Osteoblast (primary cell): ENCODE measurements around the gene SARS1. TPM values are rescaled to one million over a fixed set of nuclear protein-coding genes. Genes with fewer than 3 reads are reported as not detected.

Experiments
- DNase-seq: peaks from one replicate; pipeline ENCODE4 v3.0.0; 2011; ENCODE audit warnings: low spot score, mixed read lengths; ENCODE audit not compliant: insufficient read length; ENCODE audit errors: missing footprints
- H2AFZ ChIP-seq: 2 replicates; pipeline ENCODE4 v1.6.0; 2011; ENCODE audit warnings: mild to moderate bottlenecking, low read length
- H3K27ac ChIP-seq: 2 replicates; pipeline ENCODE4 v1.5.1; 2011; ENCODE audit warnings: mild to moderate bottlenecking, low read depth, low read length, moderate library complexity
- H3K27me3 ChIP-seq: 2 replicates; pipeline ENCODE4 v1.6.0; 2012; ENCODE audit warnings: mild to moderate bottlenecking, control low read depth, inconsistent platforms, low read length, moderate library complexity; ENCODE audit not compliant: insufficient read depth
- H3K36me3 ChIP-seq: 2 replicates; pipeline ENCODE4 v1.5.1; 2011; ENCODE audit warnings: mild to moderate bottlenecking, low read length, control low read depth, moderate library complexity; ENCODE audit not compliant: insufficient read depth
- H3K4me1 ChIP-seq: 2 replicates; pipeline ENCODE4 v1.5.1; 2011; ENCODE audit warnings: mild to moderate bottlenecking, low read length, control low read depth, moderate library complexity; ENCODE audit not compliant: insufficient read depth
- H3K4me2 ChIP-seq: 2 replicates; pipeline ENCODE4 v1.6.0; 2011; ENCODE audit warnings: mild to moderate bottlenecking, low read length; ENCODE audit not compliant: insufficient read depth
- H3K4me3 ChIP-seq: fragments of 200-600 bp; sonication (generic); 3 replicates; pipeline ENCODE4 v1.5.1; 2012; ENCODE audit warnings: mild to moderate bottlenecking, low read length, inconsistent platforms; ENCODE audit not compliant: insufficient read depth
- H3K79me2 ChIP-seq: 2 replicates; pipeline ENCODE4 v1.6.0; 2012; ENCODE audit warnings: mild to moderate bottlenecking, low read length, control low read depth, inconsistent platforms; ENCODE audit not compliant: insufficient read depth
- H3K9me3 ChIP-seq: 2 replicates; pipeline ENCODE4 v1.5.1; 2011; ENCODE audit warnings: low read depth, low read length, control low read depth
- H4K20me1 ChIP-seq: 2 replicates; pipeline ENCODE4 v1.6.0; 2012; ENCODE audit warnings: mild to moderate bottlenecking, low read length, control low read depth; ENCODE audit not compliant: insufficient read depth
- total RNA-seq: library from RNA; depleted of rRNA; stranded (reverse); fragments of >200 nt; gene quantifications from 2 replicates; pipeline ENCODE4 v1.2.3, GENCODE V29; 2012
- TF ChIP-seq, protein P1 (sequence below): IDR thresholded peaks from 2 replicates; pipeline ENCODE4 v1.5.1; 2011; ENCODE audit warnings: mild to moderate bottlenecking, low read depth, low read length, moderate library complexity; ENCODE audit errors: extremely low read depth

The SARS1 gene
- total RNA-seq, 1 donor, result 392 TPM

DNA sequence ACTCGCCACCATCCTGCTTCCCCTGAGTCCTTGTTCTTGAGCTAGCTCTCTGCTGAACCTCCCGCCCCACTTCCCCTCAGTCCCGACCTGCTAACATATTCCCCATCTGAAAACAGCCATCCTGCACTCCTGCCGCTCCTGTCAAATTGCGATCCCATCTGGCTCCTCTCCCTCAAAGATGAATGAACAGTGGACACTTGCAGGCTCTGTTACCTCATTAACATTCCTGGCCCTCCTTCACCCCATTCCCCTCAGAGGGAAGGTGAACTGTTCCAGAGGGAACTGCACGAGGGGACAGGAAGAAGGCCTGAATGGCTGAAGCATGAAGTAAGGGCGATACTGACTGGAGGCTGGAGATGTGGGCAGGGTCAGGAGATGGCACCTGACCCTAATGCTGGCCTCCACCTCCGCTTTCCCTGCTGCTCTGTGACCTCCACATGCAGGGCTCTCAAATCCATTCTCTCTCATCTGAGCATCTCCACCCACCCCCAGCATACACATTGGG is 28.2 kb downstream of the SARS1 start:
- peak; percentile 45 for DNase-seq
- Histone ChIP-seq H3K27me3 (peaks cover 5% of the 10 kb centered on the region), H3K79me2 (no peaks in the 10 kb centered on the region), H3K36me3 (peaks cover 20% of the 10 kb centered on the region), H3K4me2 (no peak overlapping the region), H2AFZ (no peak overlapping the region), H3K4me3 (no peak overlapping the region), H3K9me3 (no peaks in the 10 kb centered on the region), H3K4me1 (peaks cover 20% of the 10 kb centered on the region), H3K27ac (no peak overlapping the region), H4K20me1 (peaks cover 7% of the 10 kb centered on the region)
- TF ChIP-seq, protein P1, sequence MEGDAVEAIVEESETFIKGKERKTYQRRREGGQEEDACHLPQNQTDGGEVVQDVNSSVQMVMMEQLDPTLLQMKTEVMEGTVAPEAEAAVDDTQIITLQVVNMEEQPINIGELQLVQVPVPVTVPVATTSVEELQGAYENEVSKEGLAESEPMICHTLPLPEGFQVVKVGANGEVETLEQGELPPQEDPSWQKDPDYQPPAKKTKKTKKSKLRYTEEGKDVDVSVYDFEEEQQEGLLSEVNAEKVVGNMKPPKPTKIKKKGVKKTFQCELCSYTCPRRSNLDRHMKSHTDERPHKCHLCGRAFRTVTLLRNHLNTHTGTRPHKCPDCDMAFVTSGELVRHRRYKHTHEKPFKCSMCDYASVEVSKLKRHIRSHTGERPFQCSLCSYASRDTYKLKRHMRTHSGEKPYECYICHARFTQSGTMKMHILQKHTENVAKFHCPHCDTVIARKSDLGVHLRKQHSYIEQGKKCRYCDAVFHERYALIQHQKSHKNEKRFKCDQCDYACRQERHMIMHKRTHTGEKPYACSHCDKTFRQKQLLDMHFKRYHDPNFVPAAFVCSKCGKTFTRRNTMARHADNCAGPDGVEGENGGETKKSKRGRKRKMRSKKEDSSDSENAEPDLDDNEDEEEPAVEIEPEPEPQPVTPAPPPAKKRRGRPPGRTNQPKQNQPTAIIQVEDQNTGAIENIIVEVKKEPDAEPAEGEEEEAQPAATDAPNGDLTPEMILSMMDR, result no peak

GRCh38 chr1:109242387-109242786 is 28.7 kb downstream of the SARS1 start:
- no peaks in the 10 kb centered on the region for H3K79me2 ChIP-seq
- H3K36me3 ChIP-seq, result peaks cover 15% of the 10 kb centered on the region
- H4K20me1 ChIP-seq, result peaks cover 7% of the 10 kb centered on the region
- H2AFZ ChIP-seq, result no peak overlapping the region
- no peaks in the 10 kb centered on the region for H3K9me3 ChIP-seq
- H3K4me1 ChIP-seq, result peaks cover 20% of the 10 kb centered on the region
- H3K4me3 ChIP-seq, result no peak overlapping the region
- peak; percentile 89 for DNase-seq
- TF ChIP-seq, protein P1, result no peak
- H3K4me2 ChIP-seq, result no peak overlapping the region
- peaks cover 5% of the 10 kb centered on the region for H3K27me3 ChIP-seq
- no peak overlapping the region for H3K27ac ChIP-seq

DNA sequence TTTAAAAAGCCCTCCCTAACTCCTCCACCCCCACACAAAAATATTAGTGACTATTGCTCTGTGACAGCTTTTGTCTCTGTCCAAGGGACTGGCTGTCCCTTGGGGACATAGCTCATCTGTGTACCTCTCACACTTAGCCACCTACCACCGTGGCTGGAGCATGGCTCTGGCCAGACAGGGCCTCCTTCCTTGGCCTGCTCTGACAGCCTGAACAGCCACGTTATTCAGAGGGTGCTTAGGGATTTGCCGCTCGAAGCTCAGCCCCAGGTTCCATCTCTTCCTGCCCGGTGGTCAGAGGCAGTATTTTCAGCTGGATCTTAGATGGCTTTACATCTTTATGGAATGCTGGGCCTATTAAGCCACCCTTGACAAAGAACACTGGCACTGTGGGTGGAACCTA is 29.5 kb downstream of the SARS1 start:
- Histone ChIP-seq H4K20me1 (peaks cover 5% of the 10 kb centered on the region), H3K4me3 (no peak overlapping the region), H3K9me3 (no peaks in the 10 kb centered on the region), H3K36me3 (peaks cover 7% of the 10 kb centered on the region), H3K27me3 (peaks cover 5% of the 10 kb centered on the region), H3K79me2 (no peaks in the 10 kb centered on the region), H3K4me1 (peaks cover 20% of the 10 kb centered on the region), H3K27ac (no peak overlapping the region), H2AFZ (no peak overlapping the region), H3K4me2 (no peak overlapping the region)
- peak; percentile 30 for DNase-seq
- TF ChIP-seq, protein P1, result no peak

DNA sequence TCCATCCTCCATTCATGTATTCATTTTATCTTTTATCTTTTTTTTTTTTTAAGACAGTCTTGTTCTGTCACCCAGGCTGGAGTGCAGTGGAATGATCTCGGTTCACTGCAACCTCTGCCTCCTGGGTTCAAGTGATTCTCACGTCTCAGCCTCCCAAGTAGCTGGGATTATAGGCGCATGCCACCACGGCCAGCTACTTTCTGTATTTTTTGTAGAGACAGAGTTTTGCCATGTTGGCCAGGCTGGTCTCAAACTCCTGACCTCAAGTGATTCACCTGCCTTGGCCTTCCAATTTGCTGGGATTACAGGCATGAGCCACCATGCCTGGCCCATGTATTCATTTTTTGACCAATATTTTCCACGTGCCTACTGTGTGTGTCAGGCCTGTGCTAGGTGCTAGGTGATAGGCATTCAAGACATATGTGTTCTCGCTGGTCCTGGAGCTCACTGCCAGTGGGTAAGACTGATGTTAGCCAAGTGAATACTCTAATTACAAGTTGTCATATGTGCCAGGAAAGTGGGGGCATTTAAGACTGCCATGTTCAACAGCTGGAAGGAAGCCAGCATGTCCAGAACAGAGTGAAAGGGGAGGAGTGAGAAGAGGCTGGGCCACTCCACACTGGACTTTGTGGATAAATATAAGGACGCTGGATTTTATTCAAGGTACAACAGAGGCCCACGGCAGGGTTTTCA is 30.3 kb downstream of the SARS1 start:
- H3K27me3 ChIP-seq, result peaks cover 5% of the 10 kb centered on the region
- no peak overlapping the region for H2AFZ ChIP-seq
- H3K4me3 ChIP-seq, result no peak overlapping the region
- H3K4me2 ChIP-seq, result no peak overlapping the region
- DNase-seq, result peak; percentile 45
- no peak overlapping the region for H3K27ac ChIP-seq
- TF ChIP-seq, protein P1, result no peak
- H4K20me1 ChIP-seq, result peaks cover 5% of the 10 kb centered on the region
- peaks cover 23% of the 10 kb centered on the region for H3K4me1 ChIP-seq
- H3K9me3 ChIP-seq, result no peaks in the 10 kb centered on the region
- no peaks in the 10 kb centered on the region for H3K79me2 ChIP-seq
- no peaks in the 10 kb centered on the region for H3K36me3 ChIP-seq
